A172 (cell line): ENCODE measurements around the gene ZMIZ2. TPM values are rescaled to one million over a fixed set of nuclear protein-coding genes. Genes with fewer than 3 reads are reported as not detected.
"Not testable (repeated sequence)": the region's sequence is repeated elsewhere in the genome, so short reads cannot be mapped to it uniquely, and the experiment has no call there.

Experiments
- DNase-seq: peaks from one replicate; pipeline ENCODE4 v3.0.0-alpha.2; 2015; ENCODE audit warnings: low spot score
- total RNA-seq: library from RNA; depleted of rRNA; stranded (reverse); fragments of >200 nt; shearing (Covaris generic); gene quantifications from 2 replicates; pipeline ENCODE4 v1.2.3, GENCODE V29; 2014

Gene ZMIZ2
- total RNA-seq, 1 experiment from 2014 or later = 13.9 TPM

GRCh38 chr7:44727937-44728262 is 20.7 kb upstream of the ZMIZ2 start:
- DNase-seq = no peak

GRCh38 chr7:44729949-44730590 is 18.6 kb upstream of the ZMIZ2 start:
- DNase-seq = no peak

- not testable (repeated sequence) for DNase-seq
Observed at GRCh38 chr7:44732971-44733370, 15.7 kb upstream of the ZMIZ2 start.

- peak; percentile 91 for DNase-seq
Observed at GRCh38 chr7:44733708-44734481, 14.8 kb upstream of the ZMIZ2 start.

GRCh38 chr7:44735403-44736165 is 13.1 kb upstream of the ZMIZ2 start:
- peak; percentile 100 for DNase-seq

- DNase-seq = no peak
Observed at GRCh38 chr7:44736896-44737295, 11.8 kb upstream of the ZMIZ2 start.

- DNase-seq = no peak
Observed at GRCh38 chr7:44738051-44738723, 10.5 kb upstream of the ZMIZ2 start.

- no peak for DNase-seq
Observed at GRCh38 chr7:44738876-44739665, 9.6 kb upstream of the ZMIZ2 start.

GRCh38 chr7:44740055-44740454 is 8.6 kb upstream of the ZMIZ2 start:
- peak; percentile 34 for DNase-seq

GRCh38 chr7:44743750-44744149 is 4.9 kb upstream of the ZMIZ2 start:
- DNase-seq = no peak

- DNase-seq = no peak
Observed at GRCh38 chr7:44748948-44749731, 493 bp downstream of the ZMIZ2 start.

GRCh38 chr7:44749992-44750391 is 1.3 kb downstream of the ZMIZ2 start:
- no peak for DNase-seq

- DNase-seq = no peak
Observed at GRCh38 chr7:44750424-44750823, 1.8 kb downstream of the ZMIZ2 start.

- DNase-seq = peak; percentile 62
Observed at GRCh38 chr7:44750921-44751571, 2.4 kb downstream of the ZMIZ2 start.

GRCh38 chr7:44752822-44753221 is 4.2 kb downstream of the ZMIZ2 start:
- no peak for DNase-seq

GRCh38 chr7:44754802-44755697 is 6.4 kb downstream of the ZMIZ2 start:
- no peak for DNase-seq

GRCh38 chr7:44755698-44756627 is 7.3 kb downstream of the ZMIZ2 start:
- DNase-seq = no peak

- DNase-seq = no peak
Observed at GRCh38 chr7:44756904-44757303, 8.3 kb downstream of the ZMIZ2 start.
